Immature natural killer cell (primary cell): ENCODE measurements around the gene DEPDC4. TPM values are rescaled to one million over a fixed set of nuclear protein-coding genes. Genes with fewer than 3 reads are reported as not detected.

Experiments
- DNase-seq, 3 donors: peaks; one replicate each; pipeline ENCODE4 v3.0.0; 2022; ENCODE audit warnings: mixed read lengths in 1 of 3
- H3K27ac Mint-ChIP-seq, 6 donors: one replicate each; pipeline ENCODE4 v1.8.0; 2020; ENCODE audit warnings: mixed read lengths in 6 of 6, mild to moderate bottlenecking in 5 of 6, inconsistent platforms in 4 of 6, moderate library complexity in 3 of 6
- H3K27me3 Mint-ChIP-seq, 3 donors: one replicate each; pipeline ENCODE4 v1.8.0; 2020 to 2021; ENCODE audit warnings: low read depth in 3 of 3, mild to moderate bottlenecking in 3 of 3, mixed read lengths in 3 of 3, moderate library complexity in 3 of 3, inconsistent platforms in 1 of 3
- H3K36me3 Mint-ChIP-seq, 3 donors: one replicate each; pipeline ENCODE4 v1.8.0; 2020; ENCODE audit warnings: mixed read lengths in 3 of 3, inconsistent platforms in 2 of 3, mild to moderate bottlenecking in 2 of 3
- H3K4me1 Mint-ChIP-seq, 2 donors: one replicate each; pipeline ENCODE4 v1.8.0; 2020; ENCODE audit warnings: inconsistent platforms in 2 of 2, mild to moderate bottlenecking in 2 of 2, mixed read lengths in 2 of 2, moderate library complexity in 1 of 2
- H3K4me3 Mint-ChIP-seq, 5 donors: one replicate each; pipeline ENCODE4 v1.8.0; 2020; ENCODE audit warnings: mild to moderate bottlenecking in 5 of 5, mixed read lengths in 5 of 5, inconsistent platforms in 3 of 5, moderate library complexity in 3 of 5
- H3K9me3 Mint-ChIP-seq, 6 donors: one replicate each; pipeline ENCODE4 v1.8.0; 2020; ENCODE audit warnings: mild to moderate bottlenecking in 6 of 6, mixed read lengths in 6 of 6, inconsistent platforms in 4 of 6, moderate library complexity in 3 of 6
- polyA plus RNA-seq, 3 donors: library from polyadenylated mRNA; unstranded; fragments of 300-500 nt; fragmentation: Illumina TruSeq; gene quantifications; one replicate each; pipeline ENCODE4 v1.2.3, GENCODE V29; 2021

Gene DEPDC4
- polyA plus RNA-seq, 3 donors from 2014 or later = 0.29 TPM; not detected in 2

GRCh38 chr12:100216337-100216736, 50.5 kb downstream of the DEPDC4 start:
- H3K9me3 Mint-ChIP-seq = no peaks in the 10 kb centered on the region
- no peaks in the 10 kb centered on the region for H3K27me3 Mint-ChIP-seq
- peaks cover 11 to 32% (median 29%) of the 10 kb centered on the region in 3 donors for H3K36me3 Mint-ChIP-seq
- H3K4me1 Mint-ChIP-seq = peaks cover 0 to 11% of the 10 kb centered on the region in 2 donors
- DNase-seq = no peak
- no peak overlapping the region for H3K27ac Mint-ChIP-seq
- no peak overlapping the region for H3K4me3 Mint-ChIP-seq

- no peak overlapping the region for H3K4me3 Mint-ChIP-seq
- no peak for DNase-seq
- no peaks in the 10 kb centered on the region for H3K9me3 Mint-ChIP-seq
- peaks cover 0 to 11% of the 10 kb centered on the region in 2 donors for H3K4me1 Mint-ChIP-seq
- H3K27me3 Mint-ChIP-seq = no peaks in the 10 kb centered on the region
- H3K36me3 Mint-ChIP-seq = peaks cover 11 to 36% (median 22%) of the 10 kb centered on the region in 3 donors
- peak overlapping the region in 1 of 6 donors; percentile 12 for H3K27ac Mint-ChIP-seq
Observed at GRCh38 chr12:100215209-100215608, 51.7 kb downstream of the DEPDC4 start.

- DNase-seq = no peak
- no peaks in the 10 kb centered on the region for H3K9me3 Mint-ChIP-seq
- H3K27ac Mint-ChIP-seq = peak overlapping the region in 2 of 6 donors; percentile 49 to 73
- H3K4me3 Mint-ChIP-seq = no peak overlapping the region
- no peaks in the 10 kb centered on the region for H3K27me3 Mint-ChIP-seq
- H3K4me1 Mint-ChIP-seq = peaks cover 0 to 11% of the 10 kb centered on the region in 2 donors
- peaks cover 9 to 38% (median 20%) of the 10 kb centered on the region in 3 donors for H3K36me3 Mint-ChIP-seq
Observed at GRCh38 chr12:100214518-100214917, 52.4 kb downstream of the DEPDC4 start.

GRCh38 chr12:100213016-100213891, 53.6 kb downstream of the DEPDC4 start:
- no peak for DNase-seq
- Mint-ChIP-seq H3K27me3 (no peaks in the 10 kb centered on the region), H3K4me3 (no peak overlapping the region), H3K4me1 (peaks cover 0 to 11% of the 10 kb centered on the region in 2 donors), H3K36me3 (peaks cover 13 to 43% (median 16%) of the 10 kb centered on the region in 3 donors), H3K9me3 (no peaks in the 10 kb centered on the region), H3K27ac (peak overlapping the region in 1 of 6 donors; percentile 61)

GRCh38 chr12:100211698-100212097, 55.2 kb downstream of the DEPDC4 start:
- H3K4me3 Mint-ChIP-seq = no peak overlapping the region
- no peak for DNase-seq
- no peaks in the 10 kb centered on the region for H3K9me3 Mint-ChIP-seq
- H3K4me1 Mint-ChIP-seq = peaks cover 0 to 11% of the 10 kb centered on the region in 2 donors
- H3K27me3 Mint-ChIP-seq = no peaks in the 10 kb centered on the region
- peaks cover 13 to 44% (median 23%) of the 10 kb centered on the region in 3 donors for H3K36me3 Mint-ChIP-seq
- H3K27ac Mint-ChIP-seq = no peak overlapping the region

GRCh38 chr12:100208834-100209233, 58.0 kb downstream of the DEPDC4 start:
- DNase-seq = no peak
- Mint-ChIP-seq H3K27me3 (no peaks in the 10 kb centered on the region), H3K4me1 (no peaks in the 10 kb centered on the region), H3K36me3 (peaks cover 9 to 34% (median 10%) of the 10 kb centered on the region in 3 donors), H3K27ac (no peak overlapping the region), H3K9me3 (no peaks in the 10 kb centered on the region), H3K4me3 (no peak overlapping the region)

GRCh38 chr12:100207311-100207710, 59.6 kb downstream of the DEPDC4 start:
- H3K27me3 Mint-ChIP-seq = no peaks in the 10 kb centered on the region
- no peaks in the 10 kb centered on the region for H3K9me3 Mint-ChIP-seq
- H3K27ac Mint-ChIP-seq = no peak overlapping the region
- DNase-seq = no peak
- no peak overlapping the region for H3K4me3 Mint-ChIP-seq
- peaks cover 9 to 11% of the 10 kb centered on the region in 2 donors for H3K4me1 Mint-ChIP-seq
- H3K36me3 Mint-ChIP-seq = peaks cover 9 to 29% (median 9%) of the 10 kb centered on the region in 3 donors

GRCh38 chr12:100201604-100202423, 65.1 kb downstream of the DEPDC4 start:
- no peak for DNase-seq
- peaks cover 3 to 4% (median 3%) of the 10 kb centered on the region in 3 donors for H3K36me3 Mint-ChIP-seq
- H3K4me3 Mint-ChIP-seq = peak overlapping the region; percentile 96 to 100 (median 97)
- H3K4me1 Mint-ChIP-seq = peaks cover 38% of the 10 kb centered on the region in 2 donors
- H3K27me3 Mint-ChIP-seq = peaks cover 11 to 13% (median 12%) of the 10 kb centered on the region in 3 donors
- H3K27ac Mint-ChIP-seq = peak overlapping the region; percentile 98 to 100 (median 99)
- no peaks in the 10 kb centered on the region for H3K9me3 Mint-ChIP-seq

GRCh38 chr12:100200463-100201181, 66.3 kb downstream of the DEPDC4 start, which contains the start of gene ACTR6:
ACTR6 (plus strand) TSS chr12:100200815; CDS start chr12:100200852, 37 bp downstream.
- Mint-ChIP-seq H3K4me3 (peak within 1 kb of the TSS; percentile 96 to 100 (median 97)), H3K36me3 (peaks cover 3 to 4% (median 3%) of the 10 kb centered on the region in 3 donors), H3K9me3 (no peaks in the 10 kb centered on the region), H3K4me1 (peaks cover 38% of the 10 kb centered on the region in 2 donors), H3K27ac (peak within 1 kb of the TSS; percentile 98 to 100 (median 99)), H3K27me3 (peaks cover 11 to 13% (median 12%) of the 10 kb centered on the region in 3 donors)
- DNase-seq = peak; percentile 96 to 97 (median 97)

GRCh38 chr12:100199347-100200149, 67.3 kb downstream of the DEPDC4 start:
- peak; percentile 74 to 78 (median 75) for DNase-seq
- Mint-ChIP-seq H3K9me3 (no peaks in the 10 kb centered on the region), H3K27ac (peak overlapping the region; percentile 98 to 100 (median 99)), H3K4me3 (peak overlapping the region; percentile 96 to 100 (median 97)), H3K36me3 (peaks cover 3 to 4% (median 3%) of the 10 kb centered on the region in 3 donors), H3K4me1 (peaks cover 38% of the 10 kb centered on the region in 2 donors), H3K27me3 (peaks cover 11 to 13% (median 12%) of the 10 kb centered on the region in 3 donors)

GRCh38 chr12:100199023-100199346, 67.9 kb downstream of the DEPDC4 start:
- H3K4me1 Mint-ChIP-seq = peaks cover 38% of the 10 kb centered on the region in 2 donors
- H3K9me3 Mint-ChIP-seq = no peaks in the 10 kb centered on the region
- no peak for DNase-seq
- peak overlapping the region; percentile 35 to 91 (median 83) for H3K27ac Mint-ChIP-seq
- peaks cover 11 to 13% (median 12%) of the 10 kb centered on the region in 3 donors for H3K27me3 Mint-ChIP-seq
- H3K4me3 Mint-ChIP-seq = peak overlapping the region; percentile 90 to 98 (median 90)
- H3K36me3 Mint-ChIP-seq = peaks cover 3 to 8% (median 3%) of the 10 kb centered on the region in 3 donors

GRCh38 chr12:100197486-100197885, 69.4 kb downstream of the DEPDC4 start:
- Mint-ChIP-seq H3K27me3 (peaks cover 11 to 13% (median 12%) of the 10 kb centered on the region in 3 donors), H3K9me3 (no peaks in the 10 kb centered on the region), H3K4me3 (peak overlapping the region in 1 of 5 donors; percentile 29), H3K4me1 (peaks cover 28 to 31% of the 10 kb centered on the region in 2 donors), H3K27ac (no peak overlapping the region), H3K36me3 (peaks cover 3 to 8% (median 3%) of the 10 kb centered on the region in 3 donors)
- no peak for DNase-seq
